HFFc6 (cell line): Measurements from ENCODE around the gene VEGFC. TPM values are rescaled to one million over a fixed set of nuclear protein-coding genes. Genes with fewer than 3 reads are reported as not detected.

Experiments used
- DNase-seq: peaks from one replicate; pipeline ENCODE4 v3.0.0-alpha.2; 2018
- H3K27ac Mint-ChIP-seq: 2 replicates; pipeline ENCODE4 v1.8.0; 2020; ENCODE audit warnings: mild to moderate bottlenecking, mixed read lengths
- H3K27me3 Mint-ChIP-seq: 2 replicates; pipeline ENCODE4 v1.8.0; 2021; ENCODE audit warnings: mild to moderate bottlenecking, moderate library complexity, mixed read lengths; ENCODE audit not compliant: insufficient read depth
- H3K36me3 Mint-ChIP-seq: 2 replicates; pipeline ENCODE4 v1.8.0; 2021; ENCODE audit warnings: low read depth, mixed read lengths
- H3K4me1 Mint-ChIP-seq: 2 replicates; pipeline ENCODE4 v1.8.0; 2020; ENCODE audit warnings: low read depth, mixed read lengths
- H3K4me3 Mint-ChIP-seq: 2 replicates; pipeline ENCODE4 v1.8.0; 2020; ENCODE audit warnings: mild to moderate bottlenecking, moderate library complexity, mixed read lengths
- H3K9me3 Mint-ChIP-seq: 2 replicates; pipeline ENCODE4 v1.8.0; 2020; ENCODE audit warnings: mild to moderate bottlenecking, mixed read lengths
- CTCF ChIP-seq: fragments of 200-600 bp; sonication (generic); IDR thresholded peaks from 2 replicates; pipeline ENCODE4 v1.5.0; 2021; ENCODE audit warnings: antibody characterized with exemption, mild to moderate bottlenecking
- total RNA-seq, 6 experiments: library from RNA; stranded (reverse); fragmentation: NEBNext Ultra II Directional; extraction: Animal tissue kit (Norgen Biotek cat#: 25700); gene quantifications; 2 replicates in 1 of 6; 3 replicates in 5 of 6; pipeline ENCODE4 v1.2.3, GENCODE V29; 2021

The VEGFC gene
- total RNA-seq, 6 experiments from 2014 or later, result 323 to 374 (median 351) TPM

GRCh38 chr4:176791591-176792325 lies 964 bp downstream of the VEGFC start:
- peaks cover 53% of the 10 kb centered on the region for H3K36me3 Mint-ChIP-seq
- TF ChIP-seq CTCF, result no peak
- H3K4me3 Mint-ChIP-seq, result peak overlapping the region; percentile 95
- peaks cover 19% of the 10 kb centered on the region for H3K27me3 Mint-ChIP-seq
- peaks cover 65% of the 10 kb centered on the region for H3K4me1 Mint-ChIP-seq
- H3K27ac Mint-ChIP-seq, result peak overlapping the region; percentile 98
- H3K9me3 Mint-ChIP-seq, result peaks cover 20% of the 10 kb centered on the region
- peak; percentile 43 for DNase-seq

- DNase-seq, result no peak
- Mint-ChIP-seq H3K4me1 (peaks cover 68% of the 10 kb centered on the region), H3K36me3 (peaks cover 65% of the 10 kb centered on the region), H3K27me3 (peaks cover 19% of the 10 kb centered on the region), H3K27ac (peak overlapping the region; percentile 98), H3K9me3 (peaks cover 20% of the 10 kb centered on the region), H3K4me3 (peak overlapping the region; percentile 95)
- TF ChIP-seq CTCF, result no peak
These were observed 2.3 kb downstream of the VEGFC start for GRCh38 chr4:176790398-176790797.

- peak; percentile 94 for DNase-seq
- TF ChIP-seq CTCF, result peak; percentile 86
- H3K27ac Mint-ChIP-seq, result peak overlapping the region; percentile 98
- peaks cover 68% of the 10 kb centered on the region for H3K4me1 Mint-ChIP-seq
- H3K27me3 Mint-ChIP-seq, result peaks cover 19% of the 10 kb centered on the region
- H3K9me3 Mint-ChIP-seq, result peaks cover 20% of the 10 kb centered on the region
- peaks cover 66% of the 10 kb centered on the region for H3K36me3 Mint-ChIP-seq
- peak overlapping the region; percentile 95 for H3K4me3 Mint-ChIP-seq
These were observed 2.8 kb downstream of the VEGFC start for GRCh38 chr4:176789955-176790354.

GRCh38 chr4:176788971-176789370 lies 3.8 kb downstream of the VEGFC start:
- no peak for DNase-seq
- H3K27me3 Mint-ChIP-seq, result peaks cover 19% of the 10 kb centered on the region
- peaks cover 20% of the 10 kb centered on the region for H3K9me3 Mint-ChIP-seq
- peaks cover 66% of the 10 kb centered on the region for H3K36me3 Mint-ChIP-seq
- H3K4me3 Mint-ChIP-seq, result peak overlapping the region; percentile 95
- H3K27ac Mint-ChIP-seq, result peak overlapping the region; percentile 98
- peaks cover 65% of the 10 kb centered on the region for H3K4me1 Mint-ChIP-seq
- no peak for TF ChIP-seq CTCF

GRCh38 chr4:176788248-176788647 lies 4.5 kb downstream of the VEGFC start:
- Mint-ChIP-seq H3K4me1 (peaks cover 65% of the 10 kb centered on the region), H3K36me3 (peaks cover 68% of the 10 kb centered on the region), H3K4me3 (peak overlapping the region; percentile 95), H3K27ac (peak overlapping the region; percentile 98), H3K27me3 (peaks cover 21% of the 10 kb centered on the region), H3K9me3 (peaks cover 20% of the 10 kb centered on the region)
- no peak for TF ChIP-seq CTCF
- DNase-seq, result no peak
